SK-N-SH treated with all-trans-retinoic acid at 6 μM for 48 hours (cell line): Measurements from ENCODE around the gene KRT86.
"Not testable (repeated sequence)": the region's sequence is repeated elsewhere in the genome, so short reads cannot be mapped to it uniquely, and the experiment has no call there.

Source experiments
- ATAC-seq: fragments of 200-7000 bp; cut with Tn5 transposase; 3 replicates; pipeline ENCODE4 v1.9.1; 2020; ENCODE audit warnings: mild to moderate bottlenecking, moderate library complexity
- ARNTL ChIP-seq: fragments of 450-650 bp; formaldehyde crosslinking; IDR thresholded peaks from 2 replicates; pipeline ENCODE4 v1.5.0; 2020; ENCODE audit warnings: low read depth, mild to moderate bottlenecking, moderate library complexity, borderline replicate concordance
- BACH2 ChIP-seq: fragments of 250-450 bp; sonication (Bioruptor Pico); IDR thresholded peaks from 2 replicates; pipeline ENCODE4 v1.9.0; 2021; ENCODE audit warnings: mild to moderate bottlenecking, borderline replicate concordance
- CSDC2 ChIP-seq: fragments of 250-450 bp; sonication (Bioruptor Pico); IDR thresholded peaks from 2 replicates; pipeline ENCODE4 v1.5.0; 2020; ENCODE audit warnings: mild to moderate bottlenecking, moderate library complexity
- CSRNP3 ChIP-seq: fragments of 250-450 bp; sonication (Bioruptor Pico); IDR thresholded peaks from 2 replicates; pipeline ENCODE4 v1.5.1; 2021; ENCODE audit warnings: mild to moderate bottlenecking, moderate library complexity
- ESRRG ChIP-seq: fragments of 250-450 bp; sonication (Bioruptor Pico); IDR thresholded peaks from 2 replicates; pipeline ENCODE4 v1.6.1; 2021; ENCODE audit warnings: mild to moderate bottlenecking
- ISL1 ChIP-seq: fragments of 250-450 bp; sonication (Bioruptor Pico); IDR thresholded peaks from 2 replicates; pipeline ENCODE4 v2.1.2; 2022; ENCODE audit warnings: mild to moderate bottlenecking, moderate library complexity
- OSR1 ChIP-seq: fragments of 250-450 bp; sonication (Bioruptor Pico); IDR thresholded peaks from 2 replicates; pipeline ENCODE4 v1.8.0; 2022; ENCODE audit warnings: moderate library complexity, mild to moderate bottlenecking, inconsistent platforms
- PATZ1 ChIP-seq: fragments of 250-450 bp; sonication (Bioruptor Pico); IDR thresholded peaks from 2 replicates; pipeline ENCODE4 v1.8.0; 2020; ENCODE audit warnings: mild to moderate bottlenecking, moderate library complexity, borderline replicate concordance
- POU6F1 ChIP-seq: fragments of 250-450 bp; sonication (Bioruptor Pico); IDR thresholded peaks from 2 replicates; pipeline ENCODE4 v1.8.0; 2021; ENCODE audit warnings: low read depth, mild to moderate bottlenecking, moderate library complexity, borderline replicate concordance
- PPARA ChIP-seq: fragments of 250-450 bp; sonication (Bioruptor Pico); IDR thresholded peaks from 2 replicates; pipeline ENCODE4 v1.5.0; 2020; ENCODE audit warnings: mild to moderate bottlenecking, borderline replicate concordance
- RARB ChIP-seq: fragments of 250-450 bp; sonication (Bioruptor Pico); IDR thresholded peaks from 2 replicates; pipeline ENCODE4 v1.8.0; 2021; ENCODE audit warnings: mild to moderate bottlenecking, moderate library complexity
- SNAI2 ChIP-seq: fragments of 250-450 bp; sonication (Bioruptor Pico); IDR thresholded peaks from 2 replicates; pipeline ENCODE4 v1.5.0; 2020; ENCODE audit warnings: mild to moderate bottlenecking, moderate library complexity
- TCF4 ChIP-seq: fragments of 250-450 bp; sonication (Bioruptor Pico); IDR thresholded peaks from 2 replicates; pipeline ENCODE4 v1.8.0; 2021; ENCODE audit warnings: mild to moderate bottlenecking, moderate library complexity, borderline replicate concordance
- TSHZ2 ChIP-seq: fragments of 250-450 bp; sonication (Bioruptor Pico); IDR thresholded peaks from 2 replicates; pipeline ENCODE4 v1.5.0; 2020; ENCODE audit warnings: mild to moderate bottlenecking, moderate library complexity
- ZC3H10 ChIP-seq: fragments of 250-450 bp; sonication (Bioruptor Pico); IDR thresholded peaks from 2 replicates; pipeline ENCODE4 v1.5.1; 2021; ENCODE audit warnings: mild to moderate bottlenecking, moderate library complexity
- ZFP30 ChIP-seq: fragments of 450-650 bp; formaldehyde crosslinking; IDR thresholded peaks from 2 replicates; pipeline ENCODE4 v1.5.0; 2022; ENCODE audit warnings: mild to moderate bottlenecking, moderate library complexity
- ZNF565 ChIP-seq: fragments of 450-650 bp; formaldehyde crosslinking; conservative IDR thresholded peaks from 2 replicates; pipeline ENCODE4 v1.5.0; 2020; ENCODE audit warnings: low read depth, mild to moderate bottlenecking, moderate library complexity
- ZNF70 ChIP-seq: fragments of 450-650 bp; formaldehyde crosslinking; IDR thresholded peaks from 2 replicates; pipeline ENCODE4 v1.5.0; 2020; ENCODE audit warnings: mild to moderate bottlenecking, moderate library complexity
- ZNF8 ChIP-seq: fragments of 450-650 bp; formaldehyde crosslinking; IDR thresholded peaks from 2 replicates; pipeline ENCODE4 v1.5.0; 2020; ENCODE audit warnings: mild to moderate bottlenecking, moderate library complexity

The KRT86 gene

GRCh38 chr12:52257074-52257551, 17.3 kb upstream of the KRT86 start:
- ATAC-seq = no peak
- TF ChIP-seq CSRNP3 (CRISPR knock-in tag) (no peak), ZC3H10 (no peak)

- not testable (repeated sequence) for ATAC-seq
Observed at GRCh38 chr12:52257922-52258321, 16.5 kb upstream of the KRT86 start.

GRCh38 chr12:52258335-52258901, 16.0 kb upstream of the KRT86 start:
- TF ChIP-seq TSHZ2 (CRISPR knock-in tag) (no peak), PATZ1 (no peak), ZC3H10 (no peak), ESRRG (CRISPR knock-in tag) (no peak), ZNF70 (CRISPR knock-in tag) (no peak), ZNF8 (no peak), TCF4 (CRISPR knock-in tag) (no peak), ZNF565 (no peak), CSRNP3 (CRISPR knock-in tag) (no peak), OSR1 (CRISPR knock-in tag) (no peak), PPARA (CRISPR knock-in tag) (no peak), BACH2 (CRISPR knock-in tag) (no peak)
- ATAC-seq = peak; percentile 48

GRCh38 chr12:52259657-52260243, 14.7 kb upstream of the KRT86 start:
- ATAC-seq = peak; percentile 61
- TF ChIP-seq ZFP30 (CRISPR knock-in tag) = no peak
- TF ChIP-seq CSDC2 (CRISPR knock-in tag) = no peak
- no peak for TF ChIP-seq SNAI2 (CRISPR knock-in tag)
- TF ChIP-seq RARB = no peak
- TF ChIP-seq CSRNP3 (CRISPR knock-in tag) = no peak
- TF ChIP-seq ZNF565 = no peak
- no peak for TF ChIP-seq PATZ1
- no peak for TF ChIP-seq ARNTL (CRISPR knock-in tag)
- no peak for TF ChIP-seq TCF4 (CRISPR knock-in tag)
- TF ChIP-seq POU6F1 (CRISPR knock-in tag) = no peak
- TF ChIP-seq ISL1 (CRISPR knock-in tag) = no peak
- TF ChIP-seq TSHZ2 (CRISPR knock-in tag) = no peak
- TF ChIP-seq ESRRG (CRISPR knock-in tag) = no peak
